Endothelial cell of umbilical vein (primary cell): ENCODE measurements around the gene CNPY1.

Experiments used
- CTCF ChIP-seq, 2 donors: IDR thresholded peaks; 1 replicate in 1 of 2; 2 replicates in 1 of 2; pipeline ENCODE4 v1.5.1; 2011; ENCODE audit warnings: low read length in 2 of 2, mild to moderate bottlenecking in 2 of 2, moderate library complexity in 2 of 2, control low read depth in 1 of 2, inconsistent platforms in 1 of 2, low read depth in 1 of 2; ENCODE audit not compliant: insufficient read depth in 1 of 2; ENCODE audit errors: extremely low read depth in 1 of 2
- EZH2 ChIP-seq: IDR thresholded peaks from 2 replicates; pipeline ENCODE4 v1.6.1; 2012; ENCODE audit warnings: borderline replicate concordance, low read depth, mild to moderate bottlenecking, moderate library complexity, low read length, inconsistent platforms; ENCODE audit not compliant: severe bottlenecking
- FOS ChIP-seq: IDR thresholded peaks from 2 replicates; pipeline ENCODE4 v1.6.1; 2011; ENCODE audit warnings: mild to moderate bottlenecking, low read length, moderate library complexity, borderline replicate concordance; ENCODE audit not compliant: insufficient read depth
- GATA2 ChIP-seq: IDR thresholded peaks from 2 replicates; pipeline ENCODE4 v1.7.0; 2011; ENCODE audit warnings: low read depth, mild to moderate bottlenecking, moderate library complexity, mixed read lengths, low read length; ENCODE audit not compliant: insufficient read length, insufficient read depth
- JUN ChIP-seq: IDR thresholded peaks from 2 replicates; pipeline ENCODE4 v1.6.1; 2011; ENCODE audit warnings: borderline replicate concordance, low read depth; ENCODE audit not compliant: insufficient read length, insufficient read depth
- MAX ChIP-seq: IDR thresholded peaks from 2 replicates; pipeline ENCODE4 v1.6.1; 2011; ENCODE audit not compliant: insufficient read depth, insufficient read length
- MYC ChIP-seq: IDR thresholded peaks from one replicate; pipeline ENCODE4 v1.6.1; 2011; ENCODE audit warnings: mild to moderate bottlenecking, low read depth, low read length
- POLR2A ChIP-seq: IDR thresholded peaks from 2 replicates; pipeline ENCODE4 v1.6.1; 2012; ENCODE audit warnings: low read depth, mild to moderate bottlenecking, control low read depth, low read length
- POLR2AphosphoS5 ChIP-seq: IDR thresholded peaks from 2 replicates; pipeline ENCODE4 v1.6.1; 2012; ENCODE audit warnings: low read depth, mild to moderate bottlenecking, control low read depth, low read length, moderate library complexity; ENCODE audit not compliant: insufficient read depth

GRCh38 chr7:155489862-155490696 lies 56.3 kb downstream of the CNPY1 start:
- TF ChIP-seq POLR2A: no peak
- TF ChIP-seq EZH2: no peak
- no peak for TF ChIP-seq CTCF (IDR thresholded peaks at IDR 0.05; ENCODE audit: extremely low read depth in 1 of 2, insufficient read depth in 1 of 2, low read depth in 1 of 2, low read length in 2 of 2)
- TF ChIP-seq JUN: no peak
- TF ChIP-seq POLR2AphosphoS5: no peak
- TF ChIP-seq MYC: no peak
- no peak for TF ChIP-seq MAX
- TF ChIP-seq GATA2: no peak
- no peak for TF ChIP-seq FOS
